Measurements from ENCODE around the gene MT1M.
A peak's percentile ranks its signal among the peaks of the same experiment; 100 is the strongest.

MT1M gene

DNA sequence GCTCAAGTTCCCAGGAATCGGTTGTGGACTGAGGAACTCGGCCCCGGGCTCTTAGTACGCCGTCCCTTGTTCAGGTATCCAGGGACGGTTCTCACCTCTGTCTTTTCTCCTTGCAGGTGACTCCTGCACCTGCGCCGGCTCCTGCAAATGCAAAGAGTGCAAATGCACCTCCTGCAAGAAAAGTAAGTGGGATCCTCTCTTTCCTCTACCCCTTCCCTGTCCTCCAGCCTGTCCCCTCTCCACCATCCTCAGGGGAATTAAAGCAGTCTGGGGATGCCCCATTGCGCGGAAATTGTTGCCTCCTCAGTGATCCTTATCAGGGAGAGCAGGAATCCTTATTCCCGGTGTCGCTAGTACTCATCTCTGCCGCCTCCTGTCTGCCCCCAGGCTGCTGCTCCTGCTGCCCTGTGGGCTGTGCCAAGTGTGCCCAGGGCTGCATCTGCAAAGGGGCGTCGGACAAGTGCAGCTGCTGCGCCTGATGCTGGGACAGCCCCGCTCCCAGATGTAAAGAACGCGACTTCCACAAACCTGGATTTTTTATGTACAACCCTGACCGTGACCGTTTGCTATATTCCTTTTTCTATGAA, 23.5 kb upstream of the MT1M start (continued):
- TF ChIP-seq ZSCAN30 (tag by site-specific recombination; IDR thresholded peaks at IDR 0.05) (no peak), ZBTB20 (tag by site-specific recombination; IDR thresholded peaks at IDR 0.05) (peak; percentile 98)

GRCh38 chr16:56609463-56609921, 23.0 kb upstream of the MT1M start:
- H3K4me1 ChIP-seq (ENCODE audit: control insufficient read depth, insufficient read depth, low read length): peaks cover 3% of the 10 kb centered on the region; the same call in 1 of the 2 replicates
- TF ChIP-seq, protein P1, sequence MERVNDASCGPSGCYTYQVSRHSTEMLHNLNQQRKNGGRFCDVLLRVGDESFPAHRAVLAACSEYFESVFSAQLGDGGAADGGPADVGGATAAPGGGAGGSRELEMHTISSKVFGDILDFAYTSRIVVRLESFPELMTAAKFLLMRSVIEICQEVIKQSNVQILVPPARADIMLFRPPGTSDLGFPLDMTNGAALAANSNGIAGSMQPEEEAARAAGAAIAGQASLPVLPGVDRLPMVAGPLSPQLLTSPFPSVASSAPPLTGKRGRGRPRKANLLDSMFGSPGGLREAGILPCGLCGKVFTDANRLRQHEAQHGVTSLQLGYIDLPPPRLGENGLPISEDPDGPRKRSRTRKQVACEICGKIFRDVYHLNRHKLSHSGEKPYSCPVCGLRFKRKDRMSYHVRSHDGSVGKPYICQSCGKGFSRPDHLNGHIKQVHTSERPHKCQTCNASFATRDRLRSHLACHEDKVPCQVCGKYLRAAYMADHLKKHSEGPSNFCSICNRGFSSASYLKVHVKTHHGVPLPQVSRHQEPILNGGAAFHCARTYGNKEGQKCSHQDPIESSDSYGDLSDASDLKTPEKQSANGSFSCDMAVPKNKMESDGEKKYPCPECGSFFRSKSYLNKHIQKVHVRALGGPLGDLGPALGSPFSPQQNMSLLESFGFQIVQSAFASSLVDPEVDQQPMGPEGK (tag by site-specific recombination; IDR thresholded peaks at IDR 0.05): peak; percentile 42
- TF ChIP-seq GFI1B (tag by site-specific recombination; IDR thresholded peaks at IDR 0.05) (no peak), ZNF544 (tag by site-specific recombination; IDR thresholded peaks at IDR 0.05) (no peak), ZNF473 (tag by site-specific recombination; IDR thresholded peaks at IDR 0.05) (no peak), ZNF416 (tag by site-specific recombination; IDR thresholded peaks at IDR 0.05) (no peak), ZNF549 (tag by site-specific recombination; IDR thresholded peaks at IDR 0.05) (no peak), ZNF580 (tag by site-specific recombination; IDR thresholded peaks at IDR 0.05) (no peak), EGR2 (tag by site-specific recombination; IDR thresholded peaks at IDR 0.05; ENCODE audit: low read depth) (no peak), ZNF350 (tag by site-specific recombination; IDR thresholded peaks at IDR 0.05) (no peak), ZNF274 (IDR thresholded peaks at IDR 0.05; ENCODE audit: low read length) (no peak), ZNF274 (tag by site-specific recombination; IDR thresholded peaks at IDR 0.05; ENCODE audit: borderline replicate concordance) (no peak), GLI4 (tag by site-specific recombination; IDR thresholded peaks at IDR 0.05) (no peak), HOXA7 (CRISPR knock-in tag; IDR thresholded peaks at IDR 0.05; ENCODE audit: borderline replicate concordance) (no peak), ZNF707 (tag by site-specific recombination; IDR thresholded peaks at IDR 0.05) (no peak), ZNF585B (tag by site-specific recombination; IDR thresholded peaks at IDR 0.05) (no peak), ZNF121 (tag by site-specific recombination; IDR thresholded peaks at IDR 0.05) (no peak), ZNF610 (tag by site-specific recombination; IDR thresholded peaks at IDR 0.05; ENCODE audit: borderline replicate concordance) (no peak), ZBTB17 (tag by site-specific recombination; IDR thresholded peaks at IDR 0.05) (peak; percentile 51), OSR2 (tag by site-specific recombination; IDR thresholded peaks at IDR 0.05) (peak; percentile 95), ZNF658 (tag by site-specific recombination; IDR thresholded peaks at IDR 0.05) (no peak), IKZF3 (tag by site-specific recombination; IDR thresholded peaks at IDR 0.05) (peak; percentile 69; the same call in 1 of the 2 replicates), ZBTB8A (tag by site-specific recombination; IDR thresholded peaks at IDR 0.05) (0 out of 2 replicates have a peak, but pooled peaks have one; percentile 5), GLI2 (tag by site-specific recombination; IDR thresholded peaks at IDR 0.05; ENCODE audit: borderline replicate concordance, low read depth) (no peak), PRDM6 (tag by site-specific recombination; IDR thresholded peaks at IDR 0.05) (0 out of 2 replicates have a peak, but pooled peaks have one; percentile 8), ZNF354C (tag by site-specific recombination; IDR thresholded peaks at IDR 0.05; ENCODE audit: borderline replicate concordance, low read depth) (no peak), ZNF621 (tag by site-specific recombination; IDR thresholded peaks at IDR 0.05) (no peak)
- TF ChIP-seq, protein P2, sequence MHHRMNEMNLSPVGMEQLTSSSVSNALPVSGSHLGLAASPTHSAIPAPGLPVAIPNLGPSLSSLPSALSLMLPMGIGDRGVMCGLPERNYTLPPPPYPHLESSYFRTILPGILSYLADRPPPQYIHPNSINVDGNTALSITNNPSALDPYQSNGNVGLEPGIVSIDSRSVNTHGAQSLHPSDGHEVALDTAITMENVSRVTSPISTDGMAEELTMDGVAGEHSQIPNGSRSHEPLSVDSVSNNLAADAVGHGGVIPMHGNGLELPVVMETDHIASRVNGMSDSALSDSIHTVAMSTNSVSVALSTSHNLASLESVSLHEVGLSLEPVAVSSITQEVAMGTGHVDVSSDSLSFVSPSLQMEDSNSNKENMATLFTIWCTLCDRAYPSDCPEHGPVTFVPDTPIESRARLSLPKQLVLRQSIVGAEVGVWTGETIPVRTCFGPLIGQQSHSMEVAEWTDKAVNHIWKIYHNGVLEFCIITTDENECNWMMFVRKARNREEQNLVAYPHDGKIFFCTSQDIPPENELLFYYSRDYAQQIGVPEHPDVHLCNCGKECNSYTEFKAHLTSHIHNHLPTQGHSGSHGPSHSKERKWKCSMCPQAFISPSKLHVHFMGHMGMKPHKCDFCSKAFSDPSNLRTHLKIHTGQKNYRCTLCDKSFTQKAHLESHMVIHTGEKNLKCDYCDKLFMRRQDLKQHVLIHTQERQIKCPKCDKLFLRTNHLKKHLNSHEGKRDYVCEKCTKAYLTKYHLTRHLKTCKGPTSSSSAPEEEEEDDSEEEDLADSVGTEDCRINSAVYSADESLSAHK (tag by site-specific recombination; IDR thresholded peaks at IDR 0.05): no peak
- TF ChIP-seq, protein P3, sequence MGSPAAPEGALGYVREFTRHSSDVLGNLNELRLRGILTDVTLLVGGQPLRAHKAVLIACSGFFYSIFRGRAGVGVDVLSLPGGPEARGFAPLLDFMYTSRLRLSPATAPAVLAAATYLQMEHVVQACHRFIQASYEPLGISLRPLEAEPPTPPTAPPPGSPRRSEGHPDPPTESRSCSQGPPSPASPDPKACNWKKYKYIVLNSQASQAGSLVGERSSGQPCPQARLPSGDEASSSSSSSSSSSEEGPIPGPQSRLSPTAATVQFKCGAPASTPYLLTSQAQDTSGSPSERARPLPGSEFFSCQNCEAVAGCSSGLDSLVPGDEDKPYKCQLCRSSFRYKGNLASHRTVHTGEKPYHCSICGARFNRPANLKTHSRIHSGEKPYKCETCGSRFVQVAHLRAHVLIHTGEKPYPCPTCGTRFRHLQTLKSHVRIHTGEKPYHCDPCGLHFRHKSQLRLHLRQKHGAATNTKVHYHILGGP (tag by site-specific recombination; IDR thresholded peaks at IDR 0.05): no peak

More at GRCh38 chr16:56609463-56609921, 23.0 kb upstream of the MT1M start:
- Histone ChIP-seq H3K36me3 (ENCODE audit: control insufficient read depth in 2 of 2, insufficient read depth in 1 of 2, low read length in 2 of 2) (no peaks in the 10 kb centered on the region), H3K4me3 (ENCODE audit: low read depth, low read length) (peak overlapping the region; percentile 51), H3K27ac (ENCODE audit: extremely low read depth, low read depth, low read length) (no peak overlapping the region; the same call in 1 of the 2 replicates), H3K9me3 (ENCODE audit: control insufficient read depth, insufficient read depth, low read depth, low read length) (no peaks in the 10 kb centered on the region)
- ChIA-PET CTCF (interaction anchor here (0.6 to 1.3 kb wide), 3 partner anchors 19 to 32 kb away, joined by 3 read pairs; no protein-coding TSS in a partner anchor), POLR2A (interaction anchor here (0.7 to 1.6 kb wide), 3 partner anchors 9 to 46 kb away, joined by 3 to 6 read pairs (median 5); partner anchors contain the start of gene MT1E)
